ENCODE results near the gene MAK. TPM values are rescaled to one million over a fixed set of nuclear protein-coding genes. Genes with fewer than 3 reads are reported as not detected.

The MAK gene
- total and polyA plus RNA-seq, 2 of the 13 experiments (the other 11 are each of a cell fraction or from before 2014, with no cell fraction given) = 0.04 TPM; not detected in 1

- no peak for TF ChIP-seq ZFP91 (CRISPR knock-in tag; IDR thresholded peaks at IDR 0.05; ENCODE audit: borderline replicate concordance)
- no peak for TF ChIP-seq ZNF354B (CRISPR knock-in tag; IDR thresholded peaks at IDR 0.05)
- no peak for TF ChIP-seq ZSCAN5A (CRISPR knock-in tag; IDR thresholded peaks at IDR 0.05; ENCODE audit: borderline replicate concordance)
- TF ChIP-seq ZBTB7A (CRISPR knock-in tag; IDR thresholded peaks at IDR 0.05) = no peak
- TF ChIP-seq ZNF768 (CRISPR knock-in tag; IDR thresholded peaks at IDR 0.05) = no peak
- TF ChIP-seq NCOR1 (IDR thresholded peaks at IDR 0.05; ENCODE audit: borderline replicate concordance, low read length) = no peak
- no peak for TF ChIP-seq ZBTB26 (CRISPR knock-in tag; IDR thresholded peaks at IDR 0.05; ENCODE audit: borderline replicate concordance)
- TF ChIP-seq MIER3 (CRISPR knock-in tag; IDR thresholded peaks at IDR 0.05; ENCODE audit: borderline replicate concordance) = 0 out of 2 replicates have a peak, but pooled peaks have one; percentile 15
- TF ChIP-seq TEF (CRISPR knock-in tag; IDR thresholded peaks at IDR 0.05) = 0 out of 2 replicates have a peak, but pooled peaks have one; percentile 21
- no peak for TF ChIP-seq DDIT3 (CRISPR knock-in tag; IDR thresholded peaks at IDR 0.05)
- TF ChIP-seq RAD21 (CRISPR knock-in tag; IDR thresholded peaks at IDR 0.05) = peak; percentile 30; the same call in 1 of the 2 replicates
- peak; percentile 8; the same call in 1 of the 2 replicates for TF ChIP-seq ZMYM4 (CRISPR knock-in tag; IDR thresholded peaks at IDR 0.05)
- no peak for TF ChIP-seq MAFK (conservative IDR thresholded peaks at IDR 0.05 in 1 of 2, IDR thresholded peaks at IDR 0.05 in 1 of 2; ENCODE audit: low read length in 2 of 2)
- no peak for TF ChIP-seq HNF4A (CRISPR knock-in tag; IDR thresholded peaks at IDR 0.05)
- no peak for TF ChIP-seq SIN3A (IDR thresholded peaks at IDR 0.05; ENCODE audit: borderline replicate concordance, low read depth, low read length)
- TF ChIP-seq JUNB (CRISPR knock-in tag; IDR thresholded peaks at IDR 0.05; ENCODE audit: borderline replicate concordance) = no peak
- TF ChIP-seq FOXC1 (CRISPR knock-in tag; IDR thresholded peaks at IDR 0.05; ENCODE audit: borderline replicate concordance) = 0 out of 2 replicates have a peak, but pooled peaks have one; percentile 42
- TF ChIP-seq ZMAT5 (CRISPR knock-in tag; IDR thresholded peaks at IDR 0.05; ENCODE audit: borderline replicate concordance, low read depth) = no peak
- no peak for TF ChIP-seq NKX3-1 (CRISPR knock-in tag; IDR thresholded peaks at IDR 0.05)
- TF ChIP-seq SPEN (CRISPR knock-in tag; IDR thresholded peaks at IDR 0.05; ENCODE audit: low read depth) = 0 out of 2 replicates have a peak, but pooled peaks have one; percentile 25
- no peak for TF ChIP-seq HNRNPL (IDR thresholded peaks at IDR 0.05; ENCODE audit: low read depth, low read length)
- TF ChIP-seq CSRNP1 (CRISPR knock-in tag; IDR thresholded peaks at IDR 0.05) = no peak
- TF ChIP-seq ZFYVE20 (CRISPR knock-in tag; IDR thresholded peaks at IDR 0.05; ENCODE audit: borderline replicate concordance, low read depth) = no peak
- TF ChIP-seq ZBTB42 (CRISPR knock-in tag; IDR thresholded peaks at IDR 0.05) = no peak
Measured at GRCh38 chr6:10719964-10720264, 118.4 kb downstream of the MAK start (continued).
